HG02571 (cell line): ENCODE measurements around the gene GPR108.

Experiments
- ATAC-seq: cut with Tn5 transposase; IDR thresholded peaks from one replicate; pipeline ENCODE4 v1.9.1; 2021; ENCODE audit warnings: mild to moderate bottlenecking, moderate library complexity; ENCODE audit not compliant: unreplicated experiment

Gene GPR108

DNA sequence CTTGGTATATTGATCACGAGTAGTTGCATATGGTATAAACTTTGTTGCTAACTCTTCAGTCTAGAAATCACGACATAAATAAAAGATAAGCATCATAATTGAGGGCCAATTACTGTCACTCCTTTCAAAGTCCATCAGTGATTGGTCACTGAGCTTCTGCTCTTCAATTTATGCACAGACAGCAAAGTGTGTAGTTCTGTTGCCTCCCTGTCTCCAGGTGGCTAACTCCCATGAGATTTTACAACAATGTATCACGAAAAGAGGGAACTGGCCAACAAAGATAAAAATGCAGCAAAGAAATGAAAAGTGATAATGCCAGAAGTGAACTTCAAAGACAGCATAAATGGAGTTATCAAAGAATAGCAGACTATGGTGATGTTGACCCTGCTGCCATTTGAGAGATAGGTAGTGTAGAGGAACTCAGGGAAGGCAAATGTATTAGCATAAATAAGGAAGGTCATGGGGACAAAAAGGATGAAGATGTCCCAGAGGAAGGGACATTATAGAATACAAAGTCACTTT is 54.7 kb downstream of the GPR108 start:
- ATAC-seq = no peak

- no peak for ATAC-seq
Measured at GRCh38 chr19:6680141-6680540, 57.2 kb downstream of the GPR108 start.
